ENCODE data around the gene AP5S1.

Gene AP5S1

DNA sequence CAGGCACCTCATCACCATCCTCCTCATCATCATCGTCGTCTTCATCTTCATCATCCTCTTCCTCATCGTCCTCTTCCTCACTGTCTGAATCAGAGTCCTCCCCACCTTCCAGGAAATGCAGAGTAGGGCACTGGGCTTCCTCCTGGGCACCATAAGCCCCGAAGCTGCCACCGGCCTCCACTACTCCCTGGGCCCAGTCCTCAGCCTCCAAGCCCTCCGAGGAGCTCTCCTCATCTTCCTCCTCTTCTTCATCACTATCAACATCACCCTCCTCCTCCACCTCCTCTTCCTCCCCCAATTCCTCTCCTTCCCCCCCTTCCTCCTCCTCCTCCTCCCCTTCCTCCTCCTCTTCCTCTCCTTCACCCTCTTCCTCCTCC lies 35.5 kb upstream of the AP5S1 start:
- Histone ChIP-seq H3K36me3 (ENCODE audit: control insufficient read depth in 1 of 2, insufficient read depth in 2 of 2, low read depth in 1 of 2, low read length in 2 of 2) (peaks cover 23 to 29% of the 10 kb centered on the region in 2 experiments), H3K27ac (ENCODE audit: low read length, poor library complexity, severe bottlenecking) (no peak overlapping the region), H3K9ac (ENCODE audit: low read length) (peak overlapping the region; percentile 87)

DNA sequence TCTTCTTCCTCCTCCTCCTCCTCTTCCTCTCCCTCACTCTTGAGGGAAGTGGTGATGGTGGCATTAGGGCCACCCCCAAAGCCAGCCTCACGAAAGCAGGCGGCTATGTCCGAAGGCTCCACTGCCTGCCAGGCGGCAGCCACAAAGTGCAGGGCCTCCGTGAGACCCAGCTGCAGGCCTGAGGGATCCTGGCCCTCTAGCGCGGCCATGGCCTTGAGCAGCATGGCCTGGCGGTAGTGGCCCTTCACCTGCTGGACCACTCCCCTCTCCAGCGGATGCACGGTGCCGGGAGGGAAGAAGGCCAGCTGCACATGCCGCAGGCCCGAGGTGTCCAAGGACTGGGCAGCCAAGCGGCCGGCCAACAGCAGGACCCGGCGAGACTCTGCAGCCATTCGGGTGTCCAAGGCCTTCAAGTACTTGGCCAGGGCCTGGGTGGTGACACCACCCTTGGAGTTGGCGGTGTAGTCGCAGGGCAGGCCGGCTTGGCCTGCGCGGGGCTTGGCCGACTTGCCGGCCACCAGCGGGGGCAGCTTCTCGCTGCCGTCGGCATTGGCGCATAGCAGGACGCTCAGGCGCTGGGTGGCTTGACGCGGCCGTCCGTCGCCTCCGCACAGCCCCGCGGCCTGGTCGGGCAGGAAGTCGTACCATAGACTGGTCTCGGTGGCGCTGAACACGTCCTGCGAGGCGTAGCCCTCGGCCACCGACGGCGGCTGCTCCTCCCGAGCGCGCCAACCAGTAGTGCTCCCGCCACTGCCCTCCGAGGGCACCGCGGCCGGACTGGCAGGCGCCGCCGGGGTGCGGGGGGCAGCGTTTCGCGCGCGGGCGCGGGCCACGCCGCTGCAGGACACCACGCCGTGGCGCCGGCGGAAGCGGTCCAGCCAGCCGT lies 34.9 kb upstream of the AP5S1 start:
- Histone ChIP-seq H2AFZ (ENCODE audit: low read depth, low read length) (peak overlapping the region; percentile 77), H2BK5ac (ENCODE audit: low read depth, low read length, poor library complexity, severe bottlenecking) (no peak overlapping the region), H2BK120ac (ENCODE audit: low read depth, low read length) (no peak overlapping the region), H2BK12ac (ENCODE audit: low read length in 2 of 2) (peak overlapping the region in 1 of 2 experiments; percentile 61), H2BK15ac (ENCODE audit: low read depth, poor library complexity, severe bottlenecking) (no peak overlapping the region), H3K4me3 (ENCODE audit: insufficient read depth in 1 of 2, low read depth in 1 of 2, low read length in 2 of 2) (peak overlapping the region; percentile 56 to 88), H3K27me3 (ENCODE audit: control insufficient read depth in 1 of 2, insufficient read depth in 1 of 2, low read length in 2 of 2) (no peaks in the 10 kb centered on the region), H3K79me1 (replicated peaks; ENCODE audit: low read length, poor library complexity, severe bottlenecking) (peaks cover 18% of the 10 kb centered on the region), H3K4me2 (ENCODE audit: low read length, poor library complexity, severe bottlenecking) (peak overlapping the region; percentile 81), H4K91ac (ENCODE audit: low read length) (peak overlapping the region; percentile 18), H3K14ac (ENCODE audit: low read length in 2 of 2) (peak overlapping the region in 1 of 2 experiments; percentile 86), H3K36me3 (ENCODE audit: control insufficient read depth in 1 of 2, insufficient read depth in 2 of 2, low read depth in 1 of 2, low read length in 2 of 2) (peaks cover 23 to 29% of the 10 kb centered on the region in 2 experiments), H3K23ac (ENCODE audit: low read length in 2 of 2) (peak overlapping the region in 1 of 2 experiments; percentile 61), H3K9me3 (ENCODE audit: control insufficient read depth, low read length) (no peaks in the 10 kb centered on the region), H2AK5ac (ENCODE audit: low read length, severe bottlenecking) (no peak overlapping the region), H3K4me1 (ENCODE audit: control insufficient read depth, insufficient read depth, low read depth, low read length) (peaks cover 34% of the 10 kb centered on the region), H3K4ac (ENCODE audit: low read depth in 1 of 2, low read length in 2 of 2) (peak overlapping the region; percentile 41 to 86), H3K27ac (ENCODE audit: low read length, poor library complexity, severe bottlenecking) (no peak overlapping the region), H3K18ac (ENCODE audit: low read depth in 1 of 2, low read length in 2 of 2) (peak overlapping the region; percentile 10 to 93), H4K8ac (ENCODE audit: low read length) (no peak overlapping the region), H3K9ac (ENCODE audit: low read length) (peak overlapping the region; percentile 87)
- WGBS: 69% methylated on average over 79 of the region's 79 CpGs
- DNase-seq: peak; percentile 9

More for the DNA sequence above, 35.5 kb upstream of the AP5S1 start:
- no peak for DNase-seq
- Histone ChIP-seq H2AK5ac (ENCODE audit: low read length, severe bottlenecking) (no peak overlapping the region), H2BK5ac (ENCODE audit: low read depth, low read length, poor library complexity, severe bottlenecking) (no peak overlapping the region), H3K9me3 (ENCODE audit: control insufficient read depth, low read length) (no peaks in the 10 kb centered on the region), H3K14ac (ENCODE audit: low read length in 2 of 2) (no peak overlapping the region), H2BK12ac (ENCODE audit: low read length in 2 of 2) (no peak overlapping the region), H2BK120ac (ENCODE audit: low read depth, low read length) (no peak overlapping the region), H2BK15ac (ENCODE audit: low read depth, poor library complexity, severe bottlenecking) (no peak overlapping the region), H3K4me2 (ENCODE audit: low read length, poor library complexity, severe bottlenecking) (no peak overlapping the region), H3K4me1 (ENCODE audit: control insufficient read depth, insufficient read depth, low read depth, low read length) (peaks cover 34% of the 10 kb centered on the region), H3K4me3 (ENCODE audit: insufficient read depth in 1 of 2, low read depth in 1 of 2, low read length in 2 of 2) (peak overlapping the region in 1 of 2 experiments; percentile 88), H2AFZ (ENCODE audit: low read depth, low read length) (no peak overlapping the region), H3K27me3 (ENCODE audit: control insufficient read depth in 1 of 2, insufficient read depth in 1 of 2, low read length in 2 of 2) (no peaks in the 10 kb centered on the region), H4K8ac (ENCODE audit: low read length) (no peak overlapping the region), H3K4ac (ENCODE audit: low read depth in 1 of 2, low read length in 2 of 2) (no peak overlapping the region), H4K91ac (ENCODE audit: low read length) (no peak overlapping the region), H3K23ac (ENCODE audit: low read length in 2 of 2) (no peak overlapping the region), H3K79me1 (replicated peaks; ENCODE audit: low read length, poor library complexity, severe bottlenecking) (peaks cover 18% of the 10 kb centered on the region), H3K18ac (ENCODE audit: low read depth in 1 of 2, low read length in 2 of 2) (no peak overlapping the region)
- WGBS: 96% methylated on average over 6 of the region's 6 CpGs

DNA sequence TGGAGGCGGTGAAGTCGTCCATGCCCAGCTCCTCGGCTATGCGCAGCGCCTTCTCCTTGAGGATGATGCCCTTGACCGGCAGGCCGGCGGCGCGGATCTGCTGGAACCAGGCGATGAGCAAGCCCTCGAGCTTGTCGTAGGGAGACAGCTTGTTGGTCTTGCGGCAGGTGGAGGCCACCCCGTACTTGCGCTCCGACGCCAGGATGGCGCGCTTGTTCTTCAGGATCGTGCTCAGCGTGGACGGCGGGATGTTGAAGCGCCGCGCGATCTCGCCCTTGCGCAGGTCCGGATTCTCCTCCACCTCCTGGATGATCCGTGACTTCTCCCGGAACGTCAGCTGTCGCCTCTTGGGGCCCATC lies 34.2 kb upstream of the AP5S1 start:
- peak overlapping the region in 1 of 2 experiments; percentile 61 for H2BK12ac ChIP-seq (ENCODE audit: low read length in 2 of 2)
- peaks cover 18% of the 10 kb centered on the region for H3K79me1 ChIP-seq (replicated peaks; ENCODE audit: low read length, poor library complexity, severe bottlenecking)
- H3K4me1 ChIP-seq (ENCODE audit: control insufficient read depth, insufficient read depth, low read depth, low read length): peaks cover 32% of the 10 kb centered on the region
- H4K91ac ChIP-seq (ENCODE audit: low read length): no peak overlapping the region
- no peak overlapping the region for H2BK5ac ChIP-seq (ENCODE audit: low read depth, low read length, poor library complexity, severe bottlenecking)
- peak overlapping the region; percentile 56 to 88 for H3K4me3 ChIP-seq (ENCODE audit: insufficient read depth in 1 of 2, low read depth in 1 of 2, low read length in 2 of 2)
- no peaks in the 10 kb centered on the region for H3K9me3 ChIP-seq (ENCODE audit: control insufficient read depth, low read length)
- H3K18ac ChIP-seq (ENCODE audit: low read depth in 1 of 2, low read length in 2 of 2): peak overlapping the region; percentile 10 to 93
- H3K9ac ChIP-seq (ENCODE audit: low read length): peak overlapping the region; percentile 87
- peak overlapping the region in 1 of 2 experiments; percentile 86 for H3K4ac ChIP-seq (ENCODE audit: low read depth in 1 of 2, low read length in 2 of 2)
- H2BK120ac ChIP-seq (ENCODE audit: low read depth, low read length): peak overlapping the region; percentile 94
- WGBS: 4% methylated on average over 30 of the region's 35 CpGs
- H2AK5ac ChIP-seq (ENCODE audit: low read length, severe bottlenecking): peak overlapping the region; percentile 44
- H3K4me2 ChIP-seq (ENCODE audit: low read length, poor library complexity, severe bottlenecking): peak overlapping the region; percentile 81
- H2BK15ac ChIP-seq (ENCODE audit: low read depth, poor library complexity, severe bottlenecking): no peak overlapping the region
- peak; percentile 69 for DNase-seq
- H3K27me3 ChIP-seq (ENCODE audit: control insufficient read depth in 1 of 2, insufficient read depth in 1 of 2, low read length in 2 of 2): no peaks in the 10 kb centered on the region
- no peak overlapping the region for H4K8ac ChIP-seq (ENCODE audit: low read length)
- H3K36me3 ChIP-seq (ENCODE audit: control insufficient read depth in 1 of 2, insufficient read depth in 2 of 2, low read depth in 1 of 2, low read length in 2 of 2): peaks cover 23 to 29% of the 10 kb centered on the region in 2 experiments
- peak overlapping the region; percentile 77 for H2AFZ ChIP-seq (ENCODE audit: low read depth, low read length)
- no peak overlapping the region for H3K27ac ChIP-seq (ENCODE audit: low read length, poor library complexity, severe bottlenecking)
- H3K14ac ChIP-seq (ENCODE audit: low read length in 2 of 2): peak overlapping the region in 1 of 2 experiments; percentile 85
- H3K23ac ChIP-seq (ENCODE audit: low read length in 2 of 2): peak overlapping the region in 1 of 2 experiments; percentile 61

DNA sequence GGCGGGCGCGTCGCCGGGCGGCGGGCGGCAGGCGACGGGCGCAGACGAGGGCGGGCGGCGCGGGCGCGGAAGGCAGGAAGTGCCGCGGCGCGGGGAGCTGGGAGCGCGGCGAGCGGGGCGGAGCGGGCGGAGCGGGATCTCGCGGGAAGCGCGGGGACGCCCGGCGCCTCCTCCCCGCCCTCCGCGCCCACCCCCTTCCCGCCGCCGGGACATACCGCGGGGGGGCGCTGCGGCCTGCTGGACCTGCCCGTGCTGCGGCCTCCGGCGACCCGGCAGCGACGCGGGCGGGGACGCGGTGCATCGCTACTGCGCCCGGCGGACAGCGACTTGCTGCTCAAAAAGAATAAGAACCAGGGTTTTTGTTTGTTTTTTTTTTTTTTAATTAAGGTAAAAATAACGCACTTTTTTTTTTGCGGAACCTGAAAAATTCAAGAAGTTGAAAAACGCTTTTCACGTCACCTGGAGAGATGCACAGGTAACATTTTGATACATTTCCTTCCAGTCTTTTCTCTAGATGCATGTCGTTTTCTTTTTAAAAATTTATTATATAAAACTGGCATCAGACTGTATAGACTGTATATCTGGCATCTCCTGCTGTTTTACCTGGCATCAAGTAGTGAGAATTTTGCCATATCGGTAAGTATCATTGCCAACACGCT lies 33.6 kb upstream of the AP5S1 start, which contains the start of gene CENPB:
TSS of gene CENPB (minus strand) at position 76 of the 659 bp plus-strand sequence. CDS start 257 bp downstream, outside the sequence.
- Histone ChIP-seq H3K27ac (ENCODE audit: low read length, poor library complexity, severe bottlenecking) (no peak within 1 kb of the TSS), H3K14ac (ENCODE audit: low read length in 2 of 2) (peak within 1 kb of the TSS in 1 of 2 experiments; percentile 85), H3K27me3 (ENCODE audit: control insufficient read depth in 1 of 2, insufficient read depth in 1 of 2, low read length in 2 of 2) (no peaks in the 10 kb centered on the region), H3K4me1 (ENCODE audit: control insufficient read depth, insufficient read depth, low read depth, low read length) (peaks cover 31% of the 10 kb centered on the region), H2BK12ac (ENCODE audit: low read length in 2 of 2) (peak within 1 kb of the TSS in 1 of 2 experiments; percentile 61), H2AFZ (ENCODE audit: low read depth, low read length) (peak within 1 kb of the TSS; percentile 77), H2AK5ac (ENCODE audit: low read length, severe bottlenecking) (peak within 1 kb of the TSS; percentile 44), H3K36me3 (ENCODE audit: control insufficient read depth in 1 of 2, insufficient read depth in 2 of 2, low read depth in 1 of 2, low read length in 2 of 2) (peaks cover 23 to 26% of the 10 kb centered on the region in 2 experiments), H3K9me3 (ENCODE audit: control insufficient read depth, low read length) (no peaks in the 10 kb centered on the region), H3K4ac (ENCODE audit: low read depth in 1 of 2, low read length in 2 of 2) (peak within 1 kb of the TSS; percentile 64 to 86), H2BK120ac (ENCODE audit: low read depth, low read length) (peak within 1 kb of the TSS; percentile 94), H2BK15ac (ENCODE audit: low read depth, poor library complexity, severe bottlenecking) (no peak within 1 kb of the TSS), H3K18ac (ENCODE audit: low read depth in 1 of 2, low read length in 2 of 2) (peak within 1 kb of the TSS; percentile 10 to 93), H3K23ac (ENCODE audit: low read length in 2 of 2) (peak within 1 kb of the TSS in 1 of 2 experiments; percentile 61), H2BK5ac (ENCODE audit: low read depth, low read length, poor library complexity, severe bottlenecking) (no peak within 1 kb of the TSS), H3K4me3 (ENCODE audit: insufficient read depth in 1 of 2, low read depth in 1 of 2, low read length in 2 of 2) (peak within 1 kb of the TSS; percentile 56 to 88), H3K9ac (ENCODE audit: low read length) (peak within 1 kb of the TSS; percentile 87), H4K8ac (ENCODE audit: low read length) (no peak within 1 kb of the TSS), H3K79me1 (replicated peaks; ENCODE audit: low read length, poor library complexity, severe bottlenecking) (peaks cover 18% of the 10 kb centered on the region), H4K91ac (ENCODE audit: low read length) (peak within 1 kb of the TSS; percentile 18), H3K4me2 (ENCODE audit: low read length, poor library complexity, severe bottlenecking) (peak within 1 kb of the TSS; percentile 81)
- WGBS: 50% methylated on average over 2 of the region's 70 CpGs
- DNase-seq: peak; percentile 84
